ENCODE data around the gene PTPRD.

The PTPRD gene

DNA sequence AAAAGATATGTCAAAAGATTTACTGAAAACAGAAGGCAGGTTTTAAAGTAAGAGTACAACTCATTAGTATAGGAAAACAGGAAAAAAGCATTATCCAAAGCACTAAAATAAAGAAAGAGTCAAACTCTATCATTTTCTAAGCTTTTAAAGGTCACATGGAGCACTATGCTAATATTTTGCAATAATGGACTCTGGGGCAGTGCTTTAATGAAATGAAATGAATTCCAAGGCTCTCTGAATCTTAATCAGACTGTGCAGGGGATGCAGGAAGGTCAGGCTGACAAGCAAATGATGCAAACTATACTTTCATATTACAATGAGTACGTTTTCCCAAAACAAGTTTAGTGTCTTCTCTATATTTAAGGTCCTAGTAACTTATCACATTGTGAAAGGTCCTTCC lies 1831.3 kb downstream of the PTPRD start:
- TF ChIP-seq, protein P1, sequence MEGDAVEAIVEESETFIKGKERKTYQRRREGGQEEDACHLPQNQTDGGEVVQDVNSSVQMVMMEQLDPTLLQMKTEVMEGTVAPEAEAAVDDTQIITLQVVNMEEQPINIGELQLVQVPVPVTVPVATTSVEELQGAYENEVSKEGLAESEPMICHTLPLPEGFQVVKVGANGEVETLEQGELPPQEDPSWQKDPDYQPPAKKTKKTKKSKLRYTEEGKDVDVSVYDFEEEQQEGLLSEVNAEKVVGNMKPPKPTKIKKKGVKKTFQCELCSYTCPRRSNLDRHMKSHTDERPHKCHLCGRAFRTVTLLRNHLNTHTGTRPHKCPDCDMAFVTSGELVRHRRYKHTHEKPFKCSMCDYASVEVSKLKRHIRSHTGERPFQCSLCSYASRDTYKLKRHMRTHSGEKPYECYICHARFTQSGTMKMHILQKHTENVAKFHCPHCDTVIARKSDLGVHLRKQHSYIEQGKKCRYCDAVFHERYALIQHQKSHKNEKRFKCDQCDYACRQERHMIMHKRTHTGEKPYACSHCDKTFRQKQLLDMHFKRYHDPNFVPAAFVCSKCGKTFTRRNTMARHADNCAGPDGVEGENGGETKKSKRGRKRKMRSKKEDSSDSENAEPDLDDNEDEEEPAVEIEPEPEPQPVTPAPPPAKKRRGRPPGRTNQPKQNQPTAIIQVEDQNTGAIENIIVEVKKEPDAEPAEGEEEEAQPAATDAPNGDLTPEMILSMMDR (IDR thresholded peaks at IDR 0.05; ENCODE audit: low read depth, low read length, missing control alignments): no peak
- in situ Hi-C loops (cut with HindIII; ENCODE audit: low sequenced_read_pairs): no loop called here
- no peak overlapping the region for H3K4me3 ChIP-seq (ENCODE audit: low read depth, low read length)
- no peak for DNase-seq (ENCODE audit: low read depth)

DNA sequence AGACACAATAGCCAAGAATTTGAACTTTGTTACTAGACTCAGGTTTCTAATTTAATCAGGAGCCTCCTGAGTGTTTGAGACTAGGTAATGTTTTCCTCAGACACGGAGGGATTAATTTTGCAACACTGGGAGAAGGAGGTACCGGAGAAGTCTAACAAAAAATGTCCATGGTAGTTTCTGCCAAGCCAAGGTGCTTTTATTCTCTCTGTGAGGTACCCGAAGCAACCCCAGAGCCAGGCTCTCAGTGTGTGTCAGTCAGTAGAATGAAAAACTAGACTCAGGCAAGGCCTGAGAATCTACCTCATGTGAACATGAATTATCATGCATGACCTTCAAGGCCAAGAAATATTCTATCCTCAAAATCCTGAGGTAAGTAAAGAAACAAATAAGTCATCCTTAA lies 1832.4 kb downstream of the PTPRD start:
- in situ Hi-C loops (cut with HindIII; ENCODE audit: low sequenced_read_pairs): no loop called here
- DNase-seq (ENCODE audit: low read depth): no peak
- TF ChIP-seq, protein P1 (IDR thresholded peaks at IDR 0.05; ENCODE audit: low read depth, low read length, missing control alignments): no peak
- no peak overlapping the region for H3K4me3 ChIP-seq (ENCODE audit: low read depth, low read length)

DNA sequence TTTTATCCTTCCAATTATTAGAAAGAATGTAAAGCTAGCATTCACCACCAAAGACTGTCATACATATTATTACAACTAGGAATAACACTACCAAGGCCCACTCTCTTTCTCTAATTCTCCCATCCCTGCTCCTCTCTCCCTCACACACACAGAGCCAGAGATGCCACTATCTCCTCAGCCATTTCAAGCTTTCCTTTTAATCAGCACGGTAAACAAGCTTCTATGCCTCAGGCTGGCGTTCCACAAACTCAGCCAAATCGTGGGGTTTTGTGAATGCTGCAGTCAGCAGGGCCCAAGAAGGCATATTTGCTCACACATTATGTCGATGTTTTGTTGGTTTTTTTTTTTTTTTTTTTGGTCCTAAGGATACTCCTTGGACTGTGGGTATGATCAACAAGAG lies 1833.3 kb downstream of the PTPRD start:
- no peak for DNase-seq (ENCODE audit: low read depth)
- H3K4me3 ChIP-seq (ENCODE audit: low read depth, low read length): no peak overlapping the region
- TF ChIP-seq, protein P1 (IDR thresholded peaks at IDR 0.05; ENCODE audit: low read depth, low read length, missing control alignments): no peak
- in situ Hi-C loops (cut with HindIII; ENCODE audit: low sequenced_read_pairs): no loop called here

DNA sequence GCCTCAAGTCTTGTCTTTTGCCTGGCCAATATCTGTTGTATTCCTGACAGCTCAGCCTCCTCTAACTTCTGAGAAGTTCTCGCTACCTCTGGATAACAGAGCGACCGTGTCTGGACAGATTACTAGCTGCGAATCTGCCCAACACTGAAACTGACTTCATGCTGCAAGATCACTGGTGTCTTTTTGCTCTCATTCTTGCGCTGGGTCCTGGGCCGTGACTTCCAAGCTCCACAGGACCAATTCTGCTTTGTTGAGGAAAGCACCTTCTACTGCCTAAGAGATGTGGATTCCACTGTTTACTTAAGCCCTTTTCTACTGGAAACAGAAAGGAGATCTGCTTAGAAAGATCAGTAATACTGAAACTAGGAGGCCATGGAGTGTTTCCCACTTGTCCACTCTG lies 1834.4 kb downstream of the PTPRD start:
- TF ChIP-seq, protein P1 (IDR thresholded peaks at IDR 0.05; ENCODE audit: low read depth, low read length, missing control alignments): no peak
- DNase-seq (ENCODE audit: low read depth): no peak
- in situ Hi-C loops (cut with HindIII; ENCODE audit: low sequenced_read_pairs): no loop called here
- no peak overlapping the region for H3K4me3 ChIP-seq (ENCODE audit: low read depth, low read length)

DNA sequence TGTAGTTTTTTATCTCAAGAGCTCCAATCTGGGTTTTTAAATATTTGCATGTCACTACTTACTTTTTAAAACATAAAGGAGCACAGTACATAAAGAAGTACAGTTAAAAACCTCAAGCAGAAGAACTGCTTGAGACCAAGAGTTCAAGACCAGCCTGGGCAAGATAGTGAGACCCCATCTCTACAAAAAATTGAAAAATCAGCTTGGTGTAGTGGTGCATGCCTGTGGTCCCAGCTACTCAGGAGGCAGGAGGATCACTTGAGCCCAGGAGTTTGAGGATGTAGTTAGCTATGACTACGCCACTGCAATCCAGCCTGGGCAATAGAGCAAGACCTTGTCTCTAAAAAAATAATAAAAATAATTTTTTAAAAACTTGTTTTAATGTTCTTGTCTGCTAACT lies 1840.5 kb downstream of the PTPRD start:
- TF ChIP-seq, protein P1 (IDR thresholded peaks at IDR 0.05; ENCODE audit: low read depth, low read length, missing control alignments): no peak
- in situ Hi-C loops (cut with HindIII; ENCODE audit: low sequenced_read_pairs): no loop called here
- H3K4me3 ChIP-seq (ENCODE audit: low read depth, low read length): no peak overlapping the region
- no peak for DNase-seq (ENCODE audit: low read depth)

DNA sequence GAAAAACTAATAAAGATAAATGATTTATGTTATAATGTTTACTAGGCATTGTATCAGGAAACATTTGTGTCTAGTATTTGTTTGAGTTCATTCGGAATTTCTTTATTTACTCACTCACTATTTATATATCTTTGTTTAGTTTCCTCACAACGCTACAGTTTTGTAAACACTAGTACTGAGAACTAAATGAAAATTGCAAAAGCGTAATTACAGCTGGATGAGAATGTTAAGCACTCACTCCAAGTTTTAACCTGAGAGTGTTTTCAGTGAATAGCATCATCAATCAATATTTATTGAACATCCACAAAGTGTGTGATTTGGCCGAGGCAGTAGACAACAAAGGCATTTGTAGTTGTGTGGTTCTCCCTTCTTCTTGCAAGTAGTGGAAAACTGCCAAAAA lies 1843.6 kb downstream of the PTPRD start:
- no peak for DNase-seq (ENCODE audit: low read depth)
- TF ChIP-seq, protein P1 (IDR thresholded peaks at IDR 0.05; ENCODE audit: low read depth, low read length, missing control alignments): no peak
- in situ Hi-C loops (cut with HindIII; ENCODE audit: low sequenced_read_pairs): no loop called here
- H3K4me3 ChIP-seq (ENCODE audit: low read depth, low read length): no peak overlapping the region

DNA sequence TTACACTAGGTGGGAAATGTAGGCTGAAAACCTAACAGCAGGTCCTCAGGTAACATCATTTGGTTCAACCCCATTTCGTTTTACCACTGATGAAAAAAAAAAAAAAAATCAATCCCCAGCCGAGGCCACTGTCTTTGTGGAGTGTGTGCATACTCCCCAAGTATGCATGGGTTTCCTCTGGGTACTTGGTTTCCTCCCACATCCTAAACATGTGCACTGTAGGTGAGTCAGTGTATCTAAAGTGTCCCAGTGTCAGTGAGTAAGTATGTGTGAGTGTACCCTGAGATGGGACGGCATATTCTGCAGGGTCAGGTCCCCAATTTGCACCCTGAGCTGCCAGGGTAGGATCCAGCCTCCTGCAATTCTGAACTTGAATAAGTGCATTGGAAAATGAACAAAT lies 1846.7 kb downstream of the PTPRD start:
- TF ChIP-seq, protein P1 (IDR thresholded peaks at IDR 0.05; ENCODE audit: low read depth, low read length, missing control alignments): no peak
- in situ Hi-C loops (cut with HindIII; ENCODE audit: low sequenced_read_pairs): no loop called here
- H3K4me3 ChIP-seq (ENCODE audit: low read depth, low read length): no peak overlapping the region
- DNase-seq (ENCODE audit: low read depth): no peak
